H1 (cell line): ENCODE results near the gene PCDH9. TPM values are rescaled to one million over a fixed set of nuclear protein-coding genes. Genes with fewer than 3 reads are reported as not detected.

ENCODE experiments used
- CBX5 ChIP-seq: fragments of 300-800, 300-1000 bp; sonication (generic); IDR thresholded peaks from 2 replicates; pipeline ENCODE4 v1.7.1; 2016; ENCODE audit warnings: antibody characterized with exemption, low read length, low read depth
- CHD2 ChIP-seq: IDR thresholded peaks from 2 replicates; pipeline ENCODE4 v1.6.1; 2012; ENCODE audit warnings: low read length, improper control_type of control experiment
- CHD7 ChIP-seq: fragments of 300-600 bp; sonication (generic); IDR thresholded peaks from 2 replicates; pipeline ENCODE4 v1.7.1; 2012; ENCODE audit warnings: low read length, moderate library complexity, mild to moderate bottlenecking, inconsistent platforms; ENCODE audit not compliant: insufficient replicate concordance
- POU5F1 ChIP-seq: IDR thresholded peaks from 2 replicates; pipeline ENCODE4 v1.6.1; 2011; ENCODE audit warnings: low read depth, mild to moderate bottlenecking, low read length, moderate library complexity
- RBBP5 ChIP-seq: IDR thresholded peaks from 2 replicates; pipeline ENCODE4 v1.7.1; 2012; ENCODE audit warnings: low read depth, mild to moderate bottlenecking, inconsistent platforms, low read length, moderate library complexity, borderline replicate concordance
- RFX5 ChIP-seq: IDR thresholded peaks from 2 replicates; pipeline ENCODE4 v1.6.1; 2011; ENCODE audit warnings: low read depth, low read length, improper control_type of control experiment, borderline replicate concordance
- RNF2 ChIP-seq: fragments of 200-900, 300-1000 bp; sonication (generic); IDR thresholded peaks from 2 replicates; pipeline ENCODE4 v1.7.1; 2016; ENCODE audit warnings: borderline replicate concordance, low read depth, mild to moderate bottlenecking, antibody characterized with exemption, low read length; ENCODE audit not compliant: poor library complexity, severe bottlenecking; ENCODE audit errors: missing control alignments
- SIRT6 ChIP-seq: IDR thresholded peaks from one replicate; pipeline ENCODE4 v1.7.1; 2012; ENCODE audit warnings: low read length, inconsistent platforms
- SIX5 ChIP-seq: IDR thresholded peaks from 2 replicates; pipeline ENCODE4 v1.6.1; 2011; ENCODE audit warnings: mild to moderate bottlenecking, low read depth, low read length
- SP4 ChIP-seq: IDR thresholded peaks from 2 replicates; pipeline ENCODE4 v1.6.1; 2012; ENCODE audit warnings: low read length, inconsistent platforms
- TCF12 ChIP-seq: IDR thresholded peaks from 2 replicates; pipeline ENCODE4 v1.6.1; 2011; ENCODE audit warnings: low read depth, mild to moderate bottlenecking, low read length
- YY1 ChIP-seq: IDR thresholded peaks from 2 replicates; pipeline ENCODE4 v1.6.1; 2011; ENCODE audit warnings: low read depth, mild to moderate bottlenecking, low read length
- polyA plus RNA-seq, 7 experiments: library from polyadenylated mRNA; depleted of rRNA in 3 of 7; stranded (reverse) in 5 of 7; unstranded in 2 of 7; fragments of >200 nt in 5 of 7; fragments of 200-250 nt in 2 of 7; gene quantifications; 1 replicate in 5 of 7; 2 replicates in 1 of 7; 4 replicates in 1 of 7; pipeline versions ENCODE4 v1.2.1 to v1.2.3, GENCODE V29; 2011 to 2013; ENCODE audit warnings: missing spikeins in 2 of 7, mixed read lengths in 2 of 7
- total RNA-seq: library from RNA; stranded (reverse); fragmentation: NEBNext Ultra II Directional; extraction: Animal tissue kit (Norgen Biotek cat#: 25700); gene quantifications from 2 replicates; pipeline ENCODE4 v1.2.1, GENCODE V29; 2021

PCDH9 gene
- total and polyA plus RNA-seq, 2 of the 8 experiments (the other 6 are each of a cell fraction or from before 2014, with no cell fraction given): 0.12 to 0.60 TPM

- no peak for TF ChIP-seq CHD7
- no peak for TF ChIP-seq RNF2
- no peak for TF ChIP-seq POU5F1
- no peak for TF ChIP-seq RFX5
- no peak for TF ChIP-seq RBBP5
- no peak for TF ChIP-seq YY1
- no peak for TF ChIP-seq SIX5
- TF ChIP-seq SP4: no peak
- no peak for TF ChIP-seq SIRT6
- no peak for TF ChIP-seq TCF12
- TF ChIP-seq CBX5: no peak
- no peak for TF ChIP-seq CHD2
Measured at GRCh38 chr13:66322193-66322740, 907.9 kb downstream of the PCDH9 start (continued).
